Bronchial epithelial cell (primary cell): ENCODE measurements around the gene NRXN3. TPM values are rescaled to one million over a fixed set of nuclear protein-coding genes. Genes with fewer than 3 reads are reported as not detected.

Experiments used
- DNase-seq: peaks from one replicate; pipeline ENCODE4 v3.0.0-alpha.2; 2010; ENCODE audit warnings: low read depth
- FAIRE-seq: peaks from 2 replicates; lab custom pipeline; 2011; peaks lifted over from hg19 to GRCh38; lab: Jason Lieb, UNC
- H3K27me3 ChIP-seq: 2 replicates; pipeline ENCODE4 v1.5.1; 2011; ENCODE audit warnings: low read length; ENCODE audit not compliant: control insufficient read depth, insufficient read depth
- H3K36me3 ChIP-seq: 2 replicates; pipeline ENCODE4 v1.5.1; 2011; ENCODE audit warnings: low read length; ENCODE audit not compliant: control insufficient read depth, insufficient read depth
- H3K4me3 ChIP-seq: 2 replicates; pipeline ENCODE4 v1.5.1; 2011; ENCODE audit warnings: mild to moderate bottlenecking, low read depth, low read length, control low read depth
- total RNA-seq: library from RNA; depleted of rRNA; stranded (reverse); fragments of >200 nt; gene quantifications from 2 replicates; pipeline ENCODE4 v1.2.1, GENCODE V29; 2014
- TF ChIP-seq, protein P1 (sequence below): IDR thresholded peaks from 2 replicates; pipeline ENCODE4 v1.5.1; 2011; ENCODE audit warnings: mild to moderate bottlenecking, moderate library complexity, low read length, control low read depth, inconsistent platforms; ENCODE audit not compliant: insufficient read depth, severe bottlenecking

NRXN3 gene
- total RNA-seq, 1 donor from 2014 or later: under 0.01 TPM

DNA sequence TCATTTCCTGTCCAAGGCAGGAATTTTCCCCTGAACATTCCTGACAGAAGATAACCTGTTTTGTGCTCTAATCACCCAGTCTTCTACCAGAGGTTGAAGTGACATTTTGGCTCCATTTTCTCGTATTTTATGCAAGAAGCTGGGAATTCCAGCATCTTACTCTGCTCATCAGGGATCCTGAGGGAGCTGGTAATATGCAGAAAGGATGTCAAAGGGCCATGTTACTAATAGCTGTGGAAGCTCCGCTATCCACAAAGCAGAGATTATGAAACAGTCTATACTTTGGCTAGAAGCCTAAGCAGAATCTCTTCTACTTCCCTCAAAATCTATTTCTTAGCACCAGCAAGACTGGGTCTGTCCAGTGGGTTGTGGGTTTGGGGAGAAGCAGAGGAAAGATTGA, 1428.2 kb downstream of the NRXN3 start:
- FAIRE-seq (no peak), DNase-seq (no peak)
- no peaks in the 10 kb centered on the region for H3K27me3 ChIP-seq
- TF ChIP-seq, protein P1, sequence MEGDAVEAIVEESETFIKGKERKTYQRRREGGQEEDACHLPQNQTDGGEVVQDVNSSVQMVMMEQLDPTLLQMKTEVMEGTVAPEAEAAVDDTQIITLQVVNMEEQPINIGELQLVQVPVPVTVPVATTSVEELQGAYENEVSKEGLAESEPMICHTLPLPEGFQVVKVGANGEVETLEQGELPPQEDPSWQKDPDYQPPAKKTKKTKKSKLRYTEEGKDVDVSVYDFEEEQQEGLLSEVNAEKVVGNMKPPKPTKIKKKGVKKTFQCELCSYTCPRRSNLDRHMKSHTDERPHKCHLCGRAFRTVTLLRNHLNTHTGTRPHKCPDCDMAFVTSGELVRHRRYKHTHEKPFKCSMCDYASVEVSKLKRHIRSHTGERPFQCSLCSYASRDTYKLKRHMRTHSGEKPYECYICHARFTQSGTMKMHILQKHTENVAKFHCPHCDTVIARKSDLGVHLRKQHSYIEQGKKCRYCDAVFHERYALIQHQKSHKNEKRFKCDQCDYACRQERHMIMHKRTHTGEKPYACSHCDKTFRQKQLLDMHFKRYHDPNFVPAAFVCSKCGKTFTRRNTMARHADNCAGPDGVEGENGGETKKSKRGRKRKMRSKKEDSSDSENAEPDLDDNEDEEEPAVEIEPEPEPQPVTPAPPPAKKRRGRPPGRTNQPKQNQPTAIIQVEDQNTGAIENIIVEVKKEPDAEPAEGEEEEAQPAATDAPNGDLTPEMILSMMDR: no peak
- H3K4me3 ChIP-seq: no peak overlapping the region
- H3K36me3 ChIP-seq: no peaks in the 10 kb centered on the region

DNA sequence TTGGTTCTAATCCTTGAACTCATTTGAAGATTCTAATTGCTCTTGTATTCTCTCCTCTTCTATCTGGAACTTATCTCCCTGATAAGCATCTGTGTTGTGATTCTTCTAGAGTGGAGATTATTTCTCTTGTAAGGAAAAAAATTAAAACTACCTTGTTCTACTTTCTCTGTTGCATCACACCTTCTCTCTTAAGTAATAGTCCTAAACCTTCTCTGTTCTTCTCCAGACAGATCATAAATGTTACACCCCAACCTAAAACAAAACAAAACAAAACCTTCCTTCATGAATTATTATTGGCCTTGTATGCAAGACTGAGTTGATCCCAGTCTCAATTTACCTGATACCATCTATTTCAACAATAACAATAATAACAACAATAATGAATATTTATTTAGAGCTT, 1429.1 kb downstream of the NRXN3 start:
- DNase-seq: no peak
- TF ChIP-seq, protein P1: no peak
- no peak overlapping the region for H3K4me3 ChIP-seq
- no peak for FAIRE-seq
- no peaks in the 10 kb centered on the region for H3K36me3 ChIP-seq
- no peaks in the 10 kb centered on the region for H3K27me3 ChIP-seq

DNA sequence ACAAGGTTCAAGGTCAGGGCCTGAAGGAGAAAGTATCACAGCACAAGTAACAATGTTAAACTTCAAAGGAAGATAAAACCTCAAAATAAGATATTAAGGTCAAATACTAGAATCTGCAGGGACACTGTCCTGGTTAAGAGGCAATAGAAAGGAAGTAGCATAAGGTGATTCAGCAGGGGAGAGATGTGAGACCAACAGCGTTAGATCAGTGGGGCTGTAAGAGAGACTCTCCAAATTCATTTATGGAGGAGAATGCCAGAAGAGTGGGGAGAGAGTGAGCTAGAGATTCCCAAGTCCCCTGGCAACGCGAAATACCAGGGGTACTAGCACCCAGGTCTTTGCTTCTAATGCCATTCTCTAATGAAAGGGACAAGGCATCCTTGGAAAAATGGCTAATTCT, 1430.2 kb downstream of the NRXN3 start:
- DNase-seq: no peak
- TF ChIP-seq, protein P1: no peak
- Histone ChIP-seq H3K36me3 (no peaks in the 10 kb centered on the region), H3K27me3 (no peaks in the 10 kb centered on the region), H3K4me3 (no peak overlapping the region)
- FAIRE-seq: no peak

DNA sequence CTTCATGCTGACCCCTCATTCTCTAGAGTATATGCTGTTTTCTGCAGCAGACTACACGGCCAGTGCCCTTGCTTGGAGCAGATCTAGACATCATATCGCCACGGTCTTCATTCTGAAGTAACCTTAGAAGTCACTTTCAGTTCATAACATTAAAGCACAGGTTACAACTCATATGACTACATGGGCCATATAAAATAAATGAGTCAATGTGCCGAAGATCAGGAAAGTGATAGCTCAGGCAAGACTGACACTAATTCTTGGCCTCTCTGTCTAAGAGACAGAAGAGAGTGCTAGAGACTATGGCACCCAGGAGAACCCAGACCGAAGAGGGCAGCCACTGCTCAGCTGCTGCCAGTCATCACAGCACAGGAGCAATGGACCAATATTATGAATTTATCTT, 1431.4 kb downstream of the NRXN3 start:
- DNase-seq (no peak), FAIRE-seq (no peak)
- no peak overlapping the region for H3K4me3 ChIP-seq
- TF ChIP-seq, protein P1: no peak
- no peaks in the 10 kb centered on the region for H3K27me3 ChIP-seq
- no peaks in the 10 kb centered on the region for H3K36me3 ChIP-seq

DNA sequence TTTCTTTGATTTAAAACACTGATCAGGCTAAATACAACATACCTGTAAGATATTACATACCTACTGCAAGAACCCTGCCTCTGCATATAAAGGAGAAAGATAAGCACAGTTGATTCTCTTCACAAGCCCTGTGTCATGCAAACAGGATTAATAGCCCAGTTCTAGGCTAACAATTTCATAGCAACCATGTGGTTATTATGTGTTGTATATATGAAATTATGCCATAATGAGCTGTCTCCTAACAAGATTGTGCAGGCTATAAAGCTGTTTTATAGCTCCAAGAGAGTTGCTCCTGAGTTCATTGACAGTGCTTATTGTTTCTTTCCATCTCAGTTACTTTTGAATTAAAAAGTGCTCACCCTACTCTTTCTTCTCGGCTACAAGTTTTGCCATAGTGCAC, 1431.9 kb downstream of the NRXN3 start:
- no peaks in the 10 kb centered on the region for H3K27me3 ChIP-seq
- H3K4me3 ChIP-seq: no peak overlapping the region
- TF ChIP-seq, protein P1: no peak
- DNase-seq (no peak), FAIRE-seq (no peak)
- H3K36me3 ChIP-seq: no peaks in the 10 kb centered on the region

DNA sequence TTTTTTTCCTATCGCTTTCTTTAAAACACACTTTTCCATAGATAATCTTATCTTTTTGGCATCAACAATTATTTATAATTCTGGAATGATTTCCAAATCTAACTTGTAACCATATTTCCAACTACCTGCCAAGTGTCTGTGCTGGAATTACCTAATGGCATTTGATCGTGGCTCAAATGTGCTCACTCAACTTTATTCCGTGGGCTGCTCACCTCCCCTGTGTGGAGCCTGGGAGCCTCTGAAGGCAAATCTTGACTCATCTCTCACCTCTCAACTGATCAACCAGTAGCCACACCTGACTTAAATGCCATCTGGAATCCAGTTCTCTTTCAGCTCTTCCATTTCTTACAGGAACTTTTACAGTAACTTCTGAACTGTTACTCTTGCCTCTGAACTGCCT, 1432.6 kb downstream of the NRXN3 start:
- TF ChIP-seq, protein P1: no peak
- DNase-seq: no peak
- no peaks in the 10 kb centered on the region for H3K27me3 ChIP-seq
- FAIRE-seq: no peak
- H3K4me3 ChIP-seq: no peak overlapping the region
- no peaks in the 10 kb centered on the region for H3K36me3 ChIP-seq
